ENCODE results near the gene MMP7.

MMP7 gene

GRCh38 chr11:102493524-102493923, 37.0 kb downstream of the MMP7 start:
- DNase-seq = no peak

GRCh38 chr11:102491969-102492368, 38.6 kb downstream of the MMP7 start:
- DNase-seq = no peak

- no peak for DNase-seq
Measured at GRCh38 chr11:102489186-102490145, 41.1 kb downstream of the MMP7 start.

- DNase-seq = no peak
Measured at GRCh38 chr11:102488208-102488607, 42.3 kb downstream of the MMP7 start.

GRCh38 chr11:102487214-102487613, 43.3 kb downstream of the MMP7 start:
- no peak for DNase-seq

GRCh38 chr11:102486584-102486983, 44.0 kb downstream of the MMP7 start:
- DNase-seq = no peak

- DNase-seq = no peak
Measured at GRCh38 chr11:102485095-102485722, 45.3 kb downstream of the MMP7 start.

GRCh38 chr11:102482433-102482832, 48.1 kb downstream of the MMP7 start:
- no peak for DNase-seq

GRCh38 chr11:102479733-102480132, 50.8 kb downstream of the MMP7 start:
- no peak for DNase-seq

GRCh38 chr11:102478673-102479299, 51.8 kb downstream of the MMP7 start:
- no peak for DNase-seq

GRCh38 chr11:102476812-102477211, 53.7 kb downstream of the MMP7 start:
- no peak for DNase-seq

- DNase-seq = no peak
Measured at GRCh38 chr11:102476069-102476468, 54.5 kb downstream of the MMP7 start.

GRCh38 chr11:102473543-102473942, 57.0 kb downstream of the MMP7 start:
- peak; percentile 7 for DNase-seq

GRCh38 chr11:102472127-102472526, 58.4 kb downstream of the MMP7 start:
- DNase-seq = no peak

GRCh38 chr11:102471474-102471873, 59.1 kb downstream of the MMP7 start:
- no peak for DNase-seq

All from NCI-H2171 treated with DMSO at 0.1 percent for 48 hours (cell line).